NOMO-1 treated with DMSO at 0.1 percent for 48 hours (cell line): ENCODE measurements around the gene OR51E1.
A peak's percentile ranks its signal among the peaks of the same experiment; 100 is the strongest.

ENCODE experiments used
- DNase-seq: peaks from one replicate; lab custom pipeline; 2025; ENCODE audit not compliant: unreplicated experiment; lab: John Stamatoyannopoulos, UW

The OR51E1 gene, protein sequence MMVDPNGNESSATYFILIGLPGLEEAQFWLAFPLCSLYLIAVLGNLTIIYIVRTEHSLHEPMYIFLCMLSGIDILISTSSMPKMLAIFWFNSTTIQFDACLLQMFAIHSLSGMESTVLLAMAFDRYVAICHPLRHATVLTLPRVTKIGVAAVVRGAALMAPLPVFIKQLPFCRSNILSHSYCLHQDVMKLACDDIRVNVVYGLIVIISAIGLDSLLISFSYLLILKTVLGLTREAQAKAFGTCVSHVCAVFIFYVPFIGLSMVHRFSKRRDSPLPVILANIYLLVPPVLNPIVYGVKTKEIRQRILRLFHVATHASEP

DNA sequence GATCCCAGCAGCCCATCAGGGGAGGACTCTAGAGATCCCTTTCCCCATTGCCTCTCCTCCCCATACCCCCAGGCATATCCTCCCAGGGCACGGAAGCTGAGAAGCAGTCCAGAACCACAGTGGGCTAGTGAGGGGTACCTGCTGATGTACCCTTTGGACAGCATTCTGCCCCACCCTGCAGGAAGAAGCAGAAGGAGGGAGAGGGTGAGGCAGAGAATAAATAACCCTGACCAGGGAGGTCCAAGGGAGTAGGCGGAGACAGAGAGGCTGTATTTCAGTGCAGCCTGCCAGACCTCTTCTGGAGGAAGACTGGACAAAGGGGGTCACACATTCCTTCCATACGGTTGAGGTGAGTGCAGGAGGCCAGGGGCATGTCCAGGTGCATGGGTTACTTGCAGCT lies at the start of gene OR51E1:
TSS of gene OR51E1 (plus strand) at position 301 of the 400 bp plus-strand sequence. CDS start 8,545 bp downstream, outside the sequence.
- no peak for DNase-seq

DNA sequence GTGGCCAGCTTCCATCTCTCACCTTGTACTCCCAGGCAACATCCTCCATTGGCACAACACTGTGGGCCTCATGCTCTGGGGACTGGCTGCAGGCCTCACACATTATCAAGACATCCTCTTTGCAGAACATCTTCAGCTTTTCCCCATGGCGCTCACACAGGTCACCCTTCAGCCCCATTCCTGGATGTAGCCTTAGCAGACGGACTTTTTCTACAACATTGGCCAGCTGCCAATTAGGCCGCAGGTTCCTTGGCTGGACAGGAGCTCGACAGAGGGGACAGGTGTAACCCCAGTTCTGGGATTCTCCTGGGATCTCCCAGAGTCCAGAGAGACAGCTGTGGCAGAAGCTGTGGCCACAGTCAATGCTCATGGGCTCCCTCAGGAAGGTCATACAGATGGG lies 38.7 kb upstream of the OR51E1 start:
- no peak for DNase-seq

DNA sequence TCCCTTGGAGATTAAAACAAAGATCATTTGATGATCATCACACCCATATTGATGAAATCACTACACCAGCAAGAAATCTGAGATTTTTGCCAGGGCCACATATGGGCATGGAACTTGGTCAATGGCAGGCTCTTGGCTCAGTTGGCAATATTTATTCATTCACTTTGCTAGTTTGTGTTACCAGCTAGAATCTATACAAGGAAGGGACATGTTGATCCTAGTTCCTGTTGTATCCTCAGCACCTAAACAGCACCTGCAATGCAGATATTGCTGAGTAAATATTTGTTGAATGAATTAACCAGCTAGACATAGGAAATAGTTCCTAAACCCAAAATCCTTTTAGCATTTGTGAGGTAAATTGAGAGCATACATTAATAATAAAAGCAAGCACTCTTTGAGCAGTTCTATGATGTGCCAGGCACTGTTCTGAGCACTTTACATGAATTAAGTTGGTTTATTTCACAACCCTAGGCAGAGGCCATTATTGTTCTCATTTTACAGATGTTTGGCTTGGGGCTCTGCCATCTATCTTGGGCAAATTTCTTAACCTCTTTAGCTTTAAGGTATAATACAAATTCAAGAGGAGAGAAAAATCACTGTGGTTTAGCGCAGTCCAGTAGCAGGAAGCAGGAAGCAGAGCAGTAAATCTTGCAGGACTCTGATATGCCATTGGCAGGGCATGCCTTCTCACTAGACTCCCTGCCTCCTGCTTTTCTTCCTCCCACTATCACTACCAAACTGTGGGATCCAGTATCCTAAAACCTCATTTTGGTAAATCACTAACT lies 37.4 kb upstream of the OR51E1 start:
- DNase-seq = peak; percentile 5

DNA sequence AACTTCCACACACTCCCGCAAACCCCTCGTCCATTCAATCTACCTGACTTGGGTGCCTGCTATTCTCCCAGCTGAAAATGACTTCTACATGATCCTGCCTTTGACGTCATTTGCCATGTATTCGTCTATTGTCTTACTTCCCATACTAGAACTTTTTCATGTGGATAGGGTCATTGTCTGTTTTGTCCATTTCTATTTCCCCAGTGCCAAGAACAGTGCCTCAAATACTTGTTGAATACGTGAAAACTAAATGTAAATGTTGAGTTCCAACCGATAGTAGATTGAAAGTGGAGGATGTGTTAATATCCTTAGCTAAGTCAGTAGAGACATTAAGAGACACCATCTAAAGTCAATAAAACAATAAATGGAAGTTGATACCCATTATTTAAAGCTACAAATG lies 36.7 kb upstream of the OR51E1 start:
- DNase-seq = no peak

DNA sequence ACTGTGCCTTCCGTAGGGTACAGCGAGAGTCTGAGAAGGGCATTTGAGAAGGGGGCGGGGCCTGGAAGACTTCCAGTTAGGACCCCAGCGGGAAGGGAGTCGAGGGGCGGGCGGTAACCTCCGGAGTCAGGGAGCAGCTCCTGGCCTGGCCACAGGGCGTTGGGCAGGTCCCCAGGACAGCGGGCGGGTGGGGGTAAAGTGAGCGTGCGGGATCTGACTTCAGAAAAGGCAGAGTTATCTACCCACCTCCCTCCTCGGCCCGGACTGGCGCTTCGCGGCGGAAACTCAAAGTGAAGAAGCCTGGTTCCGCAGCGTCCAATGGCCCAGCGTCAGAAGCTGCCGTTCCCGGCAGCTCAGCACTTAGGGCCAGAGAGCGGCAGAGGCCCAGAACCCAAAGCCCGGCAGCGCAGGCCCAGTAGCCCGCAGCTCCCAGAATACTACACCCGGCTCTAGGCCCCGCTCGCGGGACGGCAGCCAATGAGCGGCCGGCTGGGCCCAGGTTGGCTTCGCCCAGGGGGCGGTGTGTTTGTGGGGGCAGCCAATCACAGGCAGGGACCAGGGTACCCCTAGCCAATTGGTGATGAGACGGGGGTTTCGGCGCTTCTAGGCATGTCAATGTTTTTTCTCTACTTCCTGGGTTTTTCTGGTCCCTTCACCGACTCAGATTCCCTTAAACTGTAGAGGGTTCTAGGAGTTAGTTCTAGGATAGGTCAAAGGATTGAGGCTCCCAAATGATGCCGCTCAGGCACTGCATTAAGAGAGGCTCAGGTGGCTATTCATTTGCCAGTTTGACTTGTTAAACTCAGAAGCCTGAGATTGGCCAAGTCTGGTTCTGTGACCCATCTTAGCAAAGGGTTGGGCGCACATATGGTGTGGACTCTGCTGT lies 35.8 kb upstream of the OR51E1 start, which contains the start of gene TRIM68:
TSS of gene TRIM68 (minus strand) at position 451 of the 886 bp plus-strand sequence. CDS start 2,727 bp downstream, outside the sequence.
- peak; percentile 87 for DNase-seq

DNA sequence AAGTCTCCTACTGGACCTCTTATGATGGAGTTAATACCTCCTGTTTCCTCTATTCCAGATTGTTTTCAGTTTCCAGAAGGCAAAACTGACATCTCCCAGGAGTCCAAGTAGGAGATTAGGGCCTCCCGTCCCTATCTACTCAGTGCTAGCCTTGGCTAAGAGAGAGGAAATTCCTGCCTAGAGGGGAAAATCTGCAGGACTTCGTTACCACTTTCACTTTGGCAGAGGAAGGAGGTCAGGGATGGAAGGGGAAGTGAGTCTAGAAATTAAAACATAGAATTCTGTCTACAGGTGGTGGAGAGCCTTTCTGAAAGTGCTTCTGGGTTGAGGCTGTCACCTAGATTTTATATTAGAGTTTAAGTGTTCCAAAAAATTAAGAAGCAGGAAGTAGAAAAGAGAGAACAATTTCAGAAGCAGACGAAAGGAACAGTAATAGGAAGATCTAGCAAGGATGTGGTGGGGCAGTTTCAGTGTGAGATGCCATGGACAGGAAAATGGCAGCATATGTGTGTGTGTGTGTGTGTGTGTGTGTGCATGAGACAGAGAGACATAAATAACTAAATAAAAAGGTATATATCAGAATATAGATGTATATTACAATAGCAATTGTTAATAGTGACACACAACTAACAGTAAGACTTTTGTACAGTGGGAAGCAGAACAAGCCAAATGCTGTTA lies 33.4 kb upstream of the OR51E1 start:
- peak; percentile 35 for DNase-seq

DNA sequence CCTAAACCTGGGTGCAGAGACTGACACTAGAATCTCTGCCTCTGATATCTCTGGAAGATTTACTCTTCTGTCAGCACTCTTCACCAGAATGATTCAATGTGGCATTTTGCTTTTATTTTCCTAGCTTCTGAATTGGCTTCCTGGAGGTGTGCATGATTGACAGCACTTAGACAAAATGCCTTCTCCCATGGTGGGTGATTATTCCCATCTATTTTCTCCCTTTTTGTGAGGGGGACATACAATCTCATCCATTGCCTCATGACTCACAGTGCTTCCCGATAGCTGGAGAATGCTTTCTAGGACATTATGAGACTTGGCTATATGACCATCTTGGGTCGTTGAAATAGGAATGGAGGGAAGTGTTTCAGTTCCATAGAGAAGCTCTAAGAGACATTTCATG lies 31.8 kb upstream of the OR51E1 start:
- DNase-seq = no peak

DNA sequence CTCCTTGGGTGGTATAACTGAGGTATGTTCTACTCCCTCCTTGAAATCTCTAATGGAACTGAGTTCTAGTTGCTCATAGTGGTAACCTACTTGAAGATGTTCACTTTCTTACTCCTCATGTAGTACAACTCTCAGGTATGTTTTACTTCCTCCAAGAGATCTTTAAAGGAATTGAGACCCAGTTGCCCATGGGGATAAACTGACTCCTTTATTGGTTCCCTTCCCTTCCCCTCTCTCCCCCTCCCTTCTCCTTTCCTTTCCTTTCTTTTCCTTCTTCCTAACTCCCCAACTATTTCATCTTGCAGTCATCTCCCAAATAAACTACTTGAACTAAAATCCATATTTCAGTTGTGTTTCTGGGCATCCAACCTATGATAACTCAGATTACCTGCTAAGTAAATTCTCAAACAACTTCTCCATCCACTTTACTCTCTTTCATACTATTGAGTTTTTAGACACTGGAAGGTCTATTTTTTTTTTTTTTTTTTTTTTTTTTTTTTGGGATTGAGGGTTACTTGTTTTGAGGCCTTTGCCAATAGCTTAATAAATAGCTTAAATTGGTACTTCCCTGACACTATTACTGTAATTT lies 27.8 kb upstream of the OR51E1 start:
- no peak for DNase-seq

DNA sequence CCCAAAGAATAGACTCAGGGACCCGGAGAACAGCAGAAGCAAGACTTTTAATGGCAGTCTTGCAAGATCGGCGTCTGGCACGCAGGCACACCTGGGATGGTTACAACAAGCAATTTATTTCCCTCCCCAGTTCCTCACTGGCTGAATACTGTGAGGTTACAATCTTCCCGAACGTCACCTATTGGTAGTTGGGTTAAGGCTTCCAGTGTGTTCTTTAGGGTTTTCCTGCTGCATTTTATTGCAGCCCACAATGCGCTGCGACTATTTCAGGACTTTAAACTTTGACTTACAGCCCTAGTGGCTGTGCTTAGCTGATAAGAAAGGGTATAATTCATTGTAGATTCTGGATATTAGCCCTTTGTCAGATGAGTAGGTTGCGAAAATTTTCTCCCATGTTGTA lies 24.3 kb upstream of the OR51E1 start:
- DNase-seq = no peak

DNA sequence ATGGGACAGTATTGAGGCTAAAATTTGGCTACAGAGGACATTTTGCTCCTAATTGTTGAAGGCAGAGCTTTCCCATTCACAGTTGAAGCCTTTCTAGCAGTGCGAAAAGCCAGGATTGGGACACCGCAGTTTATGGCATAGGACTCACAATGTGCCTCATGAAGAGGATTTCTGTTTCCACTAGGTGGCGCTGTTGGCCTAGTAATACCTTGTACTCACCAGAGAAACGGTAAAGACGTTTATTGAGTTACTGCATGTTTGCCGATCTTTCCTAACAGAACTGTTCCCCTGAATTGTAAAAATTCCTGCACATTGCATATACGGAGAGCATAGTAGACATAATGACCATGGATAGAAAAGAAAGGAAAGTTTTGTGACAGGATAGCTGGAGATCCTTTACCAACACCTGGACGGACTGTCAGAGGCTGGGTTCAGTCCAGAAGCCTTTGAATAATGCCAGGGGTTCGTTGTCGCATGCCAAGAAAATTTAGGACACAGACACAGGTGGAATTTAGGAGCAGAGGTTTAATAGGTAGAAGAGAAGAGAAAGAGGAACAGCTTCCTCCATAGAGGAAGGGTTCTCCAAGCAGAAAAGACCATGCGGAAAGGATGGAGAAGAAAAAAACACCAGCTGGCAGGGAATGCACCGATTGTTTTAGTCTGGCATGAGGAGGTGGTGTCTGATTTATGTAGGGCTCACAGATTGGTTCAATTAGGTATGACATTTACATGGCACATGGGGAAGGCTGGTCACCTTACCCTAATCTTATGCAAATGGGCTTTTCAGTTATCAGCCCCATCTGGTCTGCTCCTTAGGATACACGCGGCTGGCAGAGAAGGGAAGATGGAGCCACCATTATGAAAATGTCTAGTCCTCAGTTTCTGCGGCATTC lies 17.3 kb upstream of the OR51E1 start:
- peak; percentile 45 for DNase-seq

DNA sequence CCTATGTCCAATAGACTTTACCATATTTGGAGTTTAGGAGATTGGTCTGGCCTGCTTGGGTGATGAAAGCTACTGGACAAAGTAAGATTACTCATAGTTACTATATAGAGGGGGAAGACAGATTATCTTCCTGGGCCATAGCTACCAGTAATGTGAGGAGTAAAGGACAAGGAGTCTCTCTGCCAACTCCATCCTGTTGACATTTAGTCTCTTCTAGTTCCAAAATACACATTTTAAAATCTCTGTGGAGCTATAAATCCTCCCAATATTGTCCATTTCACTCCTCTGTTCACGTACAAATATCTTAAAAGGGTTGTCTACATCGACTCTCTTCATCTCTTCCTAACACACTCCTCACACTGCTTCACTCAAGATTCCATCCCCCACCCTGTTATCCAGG lies 7.6 kb upstream of the OR51E1 start:
- DNase-seq = no peak

DNA sequence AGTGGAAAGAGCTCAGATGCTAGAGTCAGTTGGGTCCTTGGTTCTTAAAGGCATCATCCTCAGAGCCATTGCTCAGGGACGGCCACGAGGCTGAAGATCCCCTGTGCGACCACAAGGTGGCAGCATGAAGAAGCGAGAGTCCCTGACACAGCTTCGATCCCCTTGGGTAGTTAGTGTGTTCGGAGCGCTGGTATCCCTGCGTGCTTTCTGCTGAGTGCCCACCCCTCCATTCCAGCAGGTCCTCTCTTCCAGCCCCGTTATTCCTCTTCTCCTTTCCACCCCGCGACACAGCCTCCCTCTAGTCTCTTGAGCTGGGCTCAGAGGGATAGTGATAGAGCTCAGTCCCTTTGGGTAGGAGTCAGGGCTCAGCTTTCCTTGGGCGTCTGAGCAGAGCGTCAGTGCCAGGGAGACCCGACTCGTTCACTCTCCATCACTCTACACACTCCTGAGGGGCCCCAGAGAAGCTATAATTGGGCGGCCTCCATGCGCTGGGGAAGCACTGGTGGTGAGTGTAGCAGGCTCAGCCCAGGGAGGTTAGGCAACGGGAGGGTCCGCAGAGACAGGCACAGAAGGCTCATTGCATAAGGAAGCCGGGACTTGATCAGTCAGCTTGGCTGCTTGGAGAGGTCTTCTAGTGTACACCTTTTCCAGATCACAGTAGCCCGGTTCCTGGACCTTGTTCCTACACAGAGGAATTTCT lies 6.7 kb upstream of the OR51E1 start, which contains the start of gene OR51D1:
TSS of gene OR51D1 (plus strand) at position 516 of the 700 bp plus-strand sequence. CDS start 2,314 bp downstream, outside the sequence.
- peak; percentile 54 for DNase-seq

DNA sequence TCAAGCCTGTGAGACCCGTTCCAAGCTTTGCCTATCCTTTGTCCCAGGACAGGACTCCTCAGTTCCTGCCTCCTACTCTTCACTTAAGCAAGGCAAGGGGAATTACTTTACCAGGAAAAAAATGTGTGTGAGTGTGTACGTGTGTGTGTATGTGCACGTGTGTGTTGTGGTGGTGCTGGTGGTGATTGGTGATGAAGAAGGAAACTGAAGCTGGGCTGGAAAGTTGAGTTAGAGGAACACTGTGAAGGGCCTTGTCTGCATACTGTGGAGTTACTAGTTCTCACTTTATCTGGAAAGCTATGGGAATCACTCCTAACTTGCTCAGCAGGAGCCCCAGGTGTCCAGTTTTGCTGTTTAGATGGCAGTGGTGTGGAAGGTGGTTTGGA lies 6.1 kb upstream of the OR51E1 start:
- no peak for DNase-seq

DNA sequence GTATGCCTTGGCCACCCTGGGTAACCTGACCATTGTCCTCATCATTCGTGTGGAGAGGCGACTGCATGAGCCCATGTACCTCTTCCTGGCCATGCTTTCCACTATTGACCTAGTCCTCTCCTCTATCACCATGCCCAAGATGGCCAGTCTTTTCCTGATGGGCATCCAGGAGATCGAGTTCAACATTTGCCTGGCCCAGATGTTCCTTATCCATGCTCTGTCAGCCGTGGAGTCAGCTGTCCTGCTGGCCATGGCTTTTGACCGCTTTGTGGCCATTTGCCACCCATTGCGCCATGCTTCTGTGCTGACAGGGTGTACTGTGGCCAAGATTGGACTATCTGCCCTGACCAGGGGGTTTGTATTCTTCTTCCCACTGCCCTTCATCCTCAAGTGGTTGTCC lies 3.9 kb upstream of the OR51E1 start:
- no peak for DNase-seq

DNA sequence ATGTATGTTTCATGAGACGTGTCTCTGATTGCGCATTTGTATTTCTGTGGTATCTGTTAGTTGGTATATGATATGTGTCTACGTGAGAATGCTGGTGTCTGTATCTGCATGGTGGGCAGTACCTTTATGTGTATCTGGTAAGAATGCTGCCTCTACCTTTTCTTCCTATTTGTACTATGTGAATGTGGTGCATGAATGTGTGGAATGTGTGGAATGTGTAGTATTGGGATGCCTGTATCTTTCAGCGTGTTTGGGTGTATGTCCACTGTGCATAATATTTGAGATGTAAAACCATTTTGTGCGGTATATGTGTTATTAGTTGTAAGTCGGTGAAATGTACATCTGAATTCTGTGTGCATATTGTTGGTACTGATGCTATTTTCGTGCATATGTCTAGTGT lies 2.3 kb upstream of the OR51E1 start:
- no peak for DNase-seq

DNA sequence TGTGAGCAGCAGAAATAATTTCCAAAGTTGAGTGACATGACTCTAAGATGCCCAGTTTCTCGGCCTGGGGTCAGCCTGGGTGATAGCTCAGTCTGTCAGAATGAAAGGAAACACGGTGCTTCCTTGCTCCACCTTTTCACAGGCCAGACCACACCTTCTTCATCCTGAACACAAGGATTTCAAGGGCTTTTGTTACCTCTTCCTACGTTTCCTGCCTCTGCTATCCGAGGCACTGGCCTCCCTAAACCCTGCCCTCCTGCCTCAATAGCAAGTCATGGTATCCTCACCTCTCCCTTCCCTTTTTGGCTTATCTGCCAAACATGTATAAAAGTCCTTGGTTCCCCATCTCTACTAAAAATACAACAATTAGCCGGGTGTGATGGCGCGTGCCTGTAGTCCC lies 1.7 kb upstream of the OR51E1 start:
- no peak for DNase-seq

DNA sequence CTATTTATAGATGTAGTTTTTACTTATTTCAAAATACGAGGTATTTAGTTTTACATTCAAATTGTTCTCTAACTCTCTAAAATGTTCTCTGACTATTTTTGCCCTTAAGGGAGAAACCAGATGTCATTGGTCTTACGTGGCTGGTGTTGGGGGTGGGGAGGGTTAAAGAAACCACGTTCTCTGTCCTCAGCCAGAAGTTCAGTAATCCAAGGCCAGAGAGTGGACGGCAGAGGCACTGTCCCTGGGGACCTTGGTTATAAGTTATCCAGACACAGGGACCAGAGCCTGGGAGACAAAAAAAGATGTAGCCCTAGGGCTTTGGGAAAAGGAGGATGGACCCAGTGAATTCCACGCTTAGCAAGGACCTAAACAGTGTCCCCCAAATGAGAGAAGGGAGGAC lies 706 bp upstream of the OR51E1 start:
- no peak for DNase-seq

DNA sequence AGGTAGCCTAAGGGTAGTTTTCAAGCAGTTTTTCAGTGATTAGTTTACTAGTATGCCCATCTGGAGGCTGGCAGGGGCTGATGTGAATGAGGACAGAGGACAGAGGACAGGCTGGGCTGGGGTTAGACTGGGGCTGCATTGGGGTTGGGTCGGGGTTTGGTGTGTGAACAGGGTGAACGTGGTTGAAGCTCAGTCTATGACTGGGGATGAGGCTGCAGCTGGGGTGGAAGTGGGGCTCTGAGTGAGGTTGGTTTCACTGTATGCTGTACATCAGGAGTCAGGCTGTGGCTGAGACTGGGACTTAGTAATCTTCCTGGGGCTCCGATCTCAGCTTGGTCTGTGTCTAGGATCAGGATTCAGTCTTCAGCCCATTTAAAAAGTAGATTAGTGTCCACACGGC lies 451 bp downstream of the OR51E1 start:
- DNase-seq = no peak

DNA sequence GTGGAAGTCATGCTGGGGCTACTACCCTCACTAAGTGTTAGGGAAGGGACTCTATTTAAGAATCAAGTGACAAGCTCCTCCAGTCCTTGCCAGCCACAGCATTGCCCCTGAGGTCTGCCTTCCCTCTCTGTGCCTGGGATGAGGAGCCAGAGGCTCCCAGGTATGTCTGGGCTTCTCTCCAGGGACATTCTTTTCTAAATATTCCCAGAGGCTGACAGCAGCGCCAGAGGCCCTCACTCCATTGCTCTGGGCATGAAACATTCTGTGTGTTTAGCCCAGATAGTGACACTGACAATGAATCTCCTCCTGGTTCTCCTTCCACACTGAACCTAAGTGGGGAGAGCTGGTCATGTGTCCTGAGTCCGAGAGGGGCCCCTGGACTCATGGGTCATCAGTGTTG lies 2.2 kb downstream of the OR51E1 start:
- no peak for DNase-seq
